Transverse colon (tissue), 4 donors: ENCODE data around the gene DLL1.

ENCODE experiments used
- CTCF ChIP-seq, 5 experiments: fragments of 200-600 bp in 3 of 5; fragments of 450-650 bp in 2 of 5; sonication (generic) in 3 of 5; IDR thresholded peaks; 1 replicate in 2 of 5; 2 replicates in 3 of 5; pipeline ENCODE4 v1.5.1; 2016 to 2017; ENCODE audit warnings: antibody characterized with exemption in 5 of 5, inconsistent platforms in 3 of 5, mild to moderate bottlenecking in 2 of 5, moderate library complexity in 1 of 5
- EP300 ChIP-seq: sonication (generic); formaldehyde crosslinking; IDR thresholded peaks from one replicate; pipeline ENCODE4 v1.6.1; 2017; ENCODE audit warnings: antibody characterized with exemption, low read depth
- POLR2A ChIP-seq: fragments of 450-650 bp; IDR thresholded peaks from one replicate; pipeline ENCODE4 v1.6.1; 2016; ENCODE audit warnings: antibody characterized with exemption, mild to moderate bottlenecking, moderate library complexity
- POLR2AphosphoS5 ChIP-seq, 3 donors: sonication (generic); formaldehyde crosslinking; IDR thresholded peaks; one replicate each; pipeline ENCODE4 v1.6.1; 2016; ENCODE audit warnings: antibody characterized with exemption in 3 of 3

GRCh38 chr6:170253910-170254269 lies 37.0 kb downstream of the DLL1 start:
- no peak for TF ChIP-seq POLR2A
- TF ChIP-seq CTCF (IDR thresholded peaks at IDR 0.05), result no peak
- TF ChIP-seq EP300, result no peak
- TF ChIP-seq POLR2AphosphoS5 (IDR thresholded peaks at IDR 0.05), result no peak
